ENCODE results near the gene CYGB. TPM values are rescaled to one million over a fixed set of nuclear protein-coding genes. Genes with fewer than 3 reads are reported as not detected.
A peak's percentile ranks its signal among the peaks of the same experiment; 100 is the strongest.
"Not testable (repeated sequence)": the region's sequence is repeated elsewhere in the genome, so short reads cannot be mapped to it uniquely, and the experiment has no call there.

CYGB gene
- total RNA-seq, 1 donor from 2014 or later, result not detected

- DNase-seq (ENCODE audit: low spot score); H3K27ac Mint-ChIP-seq; intact Hi-C loops (cut with micrococcal nuclease); H3K4me3 Mint-ChIP-seq; H3K9me3 Mint-ChIP-seq; H3K27me3 Mint-ChIP-seq (ENCODE audit: insufficient read depth): not testable (repeated sequence)
- peaks cover 45% of the 10 kb centered on the region for H3K36me3 Mint-ChIP-seq (ENCODE audit: low read depth)
- H3K4me1 Mint-ChIP-seq (ENCODE audit: low read depth), result peaks cover 45% of the 10 kb centered on the region
These were observed 27.6 kb upstream of the CYGB start for GRCh38 chr17:76564991-76565727.

GRCh38 chr17:76563359-76563758, 25.9 kb upstream of the CYGB start:
- peaks cover 55% of the 10 kb centered on the region for H3K4me1 Mint-ChIP-seq (ENCODE audit: low read depth)
- intact Hi-C loops (cut with micrococcal nuclease), result not testable (repeated sequence)

GRCh38 chr17:76562734-76563148, 25.2 kb upstream of the CYGB start:
- peak overlapping the region; percentile 20 for H3K4me3 Mint-ChIP-seq
- intact Hi-C loops (cut with micrococcal nuclease), result no loop called here
- H3K36me3 Mint-ChIP-seq (ENCODE audit: low read depth), result peaks cover 63% of the 10 kb centered on the region
- no peak for DNase-seq (ENCODE audit: low spot score)
- H3K4me1 Mint-ChIP-seq (ENCODE audit: low read depth), result peaks cover 53% of the 10 kb centered on the region
- H3K27me3 Mint-ChIP-seq (ENCODE audit: insufficient read depth), result no peaks in the 10 kb centered on the region
- no peaks in the 10 kb centered on the region for H3K9me3 Mint-ChIP-seq
- no peak overlapping the region for H3K27ac Mint-ChIP-seq

More at GRCh38 chr17:76563359-76563758, 25.9 kb upstream of the CYGB start:
- H3K27me3 Mint-ChIP-seq (ENCODE audit: insufficient read depth); DNase-seq (ENCODE audit: low spot score); H3K4me3 Mint-ChIP-seq; H3K27ac Mint-ChIP-seq; H3K9me3 Mint-ChIP-seq: not testable (repeated sequence)
- H3K36me3 Mint-ChIP-seq (ENCODE audit: low read depth), result peaks cover 57% of the 10 kb centered on the region

GRCh38 chr17:76561799-76562268, 24.3 kb upstream of the CYGB start:
- peaks cover 52% of the 10 kb centered on the region for H3K4me1 Mint-ChIP-seq (ENCODE audit: low read depth)
- no peaks in the 10 kb centered on the region for H3K9me3 Mint-ChIP-seq
- intact Hi-C loops (cut with micrococcal nuclease), result no loop called here
- H3K36me3 Mint-ChIP-seq (ENCODE audit: low read depth), result peaks cover 67% of the 10 kb centered on the region
- no peaks in the 10 kb centered on the region for H3K27me3 Mint-ChIP-seq (ENCODE audit: insufficient read depth)
- DNase-seq (ENCODE audit: low spot score), result no peak
- H3K4me3 Mint-ChIP-seq, result peak overlapping the region; percentile 24
- peak overlapping the region; percentile 53 for H3K27ac Mint-ChIP-seq

GRCh38 chr17:76561332-76561731, 23.8 kb upstream of the CYGB start:
- Mint-ChIP-seq H3K27me3 (ENCODE audit: insufficient read depth) (no peaks in the 10 kb centered on the region), H3K4me1 (ENCODE audit: low read depth) (peaks cover 56% of the 10 kb centered on the region), H3K27ac (peak overlapping the region; percentile 53), H3K9me3 (no peaks in the 10 kb centered on the region), H3K36me3 (ENCODE audit: low read depth) (peaks cover 66% of the 10 kb centered on the region), H3K4me3 (peak overlapping the region; percentile 78)
- no peak for DNase-seq (ENCODE audit: low spot score)
- intact Hi-C loops (cut with micrococcal nuclease), result no loop called here

GRCh38 chr17:76560877-76561221, 23.3 kb upstream of the CYGB start:
- H3K4me1 Mint-ChIP-seq (ENCODE audit: low read depth), result peaks cover 56% of the 10 kb centered on the region
- no peaks in the 10 kb centered on the region for H3K27me3 Mint-ChIP-seq (ENCODE audit: insufficient read depth)
- H3K4me3 Mint-ChIP-seq, result peak overlapping the region; percentile 78
- H3K36me3 Mint-ChIP-seq (ENCODE audit: low read depth), result peaks cover 61% of the 10 kb centered on the region
- DNase-seq (ENCODE audit: low spot score), result no peak
- no peak overlapping the region for H3K27ac Mint-ChIP-seq
- H3K9me3 Mint-ChIP-seq, result no peaks in the 10 kb centered on the region
- intact Hi-C loops (cut with micrococcal nuclease), result no loop called here

- H3K4me1 Mint-ChIP-seq (ENCODE audit: low read depth), result peaks cover 55% of the 10 kb centered on the region
- H3K4me3 Mint-ChIP-seq, result peak overlapping the region; percentile 78
- peak overlapping the region; percentile 58 for H3K27ac Mint-ChIP-seq
- intact Hi-C loops (cut with micrococcal nuclease), result no loop called here
- no peaks in the 10 kb centered on the region for H3K27me3 Mint-ChIP-seq (ENCODE audit: insufficient read depth)
- H3K9me3 Mint-ChIP-seq, result no peaks in the 10 kb centered on the region
- DNase-seq (ENCODE audit: low spot score), result no peak
- H3K36me3 Mint-ChIP-seq (ENCODE audit: low read depth), result peaks cover 55% of the 10 kb centered on the region
These were observed 22.7 kb upstream of the CYGB start for GRCh38 chr17:76560036-76560876.

GRCh38 chr17:76559460-76559859, 22.0 kb upstream of the CYGB start:
- Mint-ChIP-seq H3K4me1 (ENCODE audit: low read depth) (peaks cover 53% of the 10 kb centered on the region), H3K27ac (peak overlapping the region; percentile 97), H3K36me3 (ENCODE audit: low read depth) (peaks cover 56% of the 10 kb centered on the region), H3K4me3 (peak overlapping the region; percentile 98)
- DNase-seq (ENCODE audit: low spot score); H3K27me3 Mint-ChIP-seq (ENCODE audit: insufficient read depth); H3K9me3 Mint-ChIP-seq: not testable (repeated sequence)
- intact Hi-C loops (cut with micrococcal nuclease), result loop anchor here (2.0 to 5.0 kb wide), 4 partner anchors 107 to 1707 kb away; partner anchors contain the start of genes PRPSAP1 and UBE2O

GRCh38 chr17:76558198-76559095, 20.9 kb upstream of the CYGB start:
- Mint-ChIP-seq H3K4me1 (ENCODE audit: low read depth) (peaks cover 52% of the 10 kb centered on the region), H3K9me3 (no peaks in the 10 kb centered on the region), H3K27me3 (ENCODE audit: insufficient read depth) (no peaks in the 10 kb centered on the region), H3K36me3 (ENCODE audit: low read depth) (peaks cover 56% of the 10 kb centered on the region), H3K27ac (peak overlapping the region; percentile 97), H3K4me3 (peak overlapping the region; percentile 98)
- intact Hi-C loops (cut with micrococcal nuclease), result loop anchor here (1.0 to 5.0 kb wide), 5 partner anchors 66 to 1706 kb away; partner anchors contain the start of genes PRPSAP1 and UBE2O
- DNase-seq (ENCODE audit: low spot score), result no peak

GRCh38 chr17:76557368-76558197, 20.1 kb upstream of the CYGB start:
- H3K27ac Mint-ChIP-seq, result peak overlapping the region; percentile 97
- peak; percentile 93 for DNase-seq (ENCODE audit: low spot score)
- intact Hi-C loops (cut with micrococcal nuclease), result loop anchor here (1.0 to 5.0 kb wide), 7 partner anchors 42 to 1705 kb away; partner anchors contain the start of genes PRPSAP1, SRSF2 and UBE2O
- H3K4me1 Mint-ChIP-seq (ENCODE audit: low read depth), result peaks cover 43% of the 10 kb centered on the region
- peak overlapping the region; percentile 98 for H3K4me3 Mint-ChIP-seq
- no peaks in the 10 kb centered on the region for H3K9me3 Mint-ChIP-seq
- H3K36me3 Mint-ChIP-seq (ENCODE audit: low read depth), result peaks cover 47% of the 10 kb centered on the region
- H3K27me3 Mint-ChIP-seq (ENCODE audit: insufficient read depth), result no peaks in the 10 kb centered on the region

GRCh38 chr17:76556765-76557367, 19.4 kb upstream of the CYGB start:
- DNase-seq (ENCODE audit: low spot score), result peak; percentile 29
- intact Hi-C loops (cut with micrococcal nuclease), result loop anchor here (1.0 to 5.0 kb wide), 5 partner anchors 42 to 1705 kb away; partner anchors contain the start of genes PRPSAP1, SRSF2 and UBE2O
- Mint-ChIP-seq H3K36me3 (ENCODE audit: low read depth) (peaks cover 44% of the 10 kb centered on the region), H3K27me3 (ENCODE audit: insufficient read depth) (no peaks in the 10 kb centered on the region), H3K27ac (peak overlapping the region; percentile 97), H3K4me3 (peak overlapping the region; percentile 98), H3K9me3 (no peaks in the 10 kb centered on the region), H3K4me1 (ENCODE audit: low read depth) (peaks cover 43% of the 10 kb centered on the region)

All from activated T-helper 1 cell treated with anti-CD3 and anti-CD28 coated beads, Interleukin-12 subunit alpha, Interleukin-12 subunit beta, Interleukin-2, Interleukin-4 antibody, amounts not matched to agents 30 ng/mL and 10 ng/mL and 1 ng/mL, durations not matched to agents 14 hours and 24 hours and 36 hours (primary cell).